Fibroblast of skin of left quadriceps (primary cell): Measurements from ENCODE around the gene RAB15.
A peak's percentile ranks its signal among the peaks of the same experiment; 100 is the strongest.
"Not testable (repeated sequence)": the region's sequence is repeated elsewhere in the genome, so short reads cannot be mapped to it uniquely, and the experiment has no call there.

Source experiments
- DNase-seq, 2 experiments: peaks; one replicate each; pipeline ENCODE4 v3.0.0-alpha.2; 2013; ENCODE audit warnings: low read depth in 2 of 2

RAB15 gene

GRCh38 chr14:64937821-64938193 lies 34.3 kb downstream of the RAB15 start:
- DNase-seq = no peak

GRCh38 chr14:64937171-64937820 lies 34.8 kb downstream of the RAB15 start:
- no peak for DNase-seq

GRCh38 chr14:64935508-64935907 lies 36.6 kb downstream of the RAB15 start:
- no peak for DNase-seq

GRCh38 chr14:64934338-64934929 lies 37.7 kb downstream of the RAB15 start:
- no peak for DNase-seq

GRCh38 chr14:64932231-64932630 lies 39.9 kb downstream of the RAB15 start:
- DNase-seq = no peak

GRCh38 chr14:64931123-64931522 lies 41.0 kb downstream of the RAB15 start:
- DNase-seq = no peak

- DNase-seq = no peak
These were observed 41.9 kb downstream of the RAB15 start for GRCh38 chr14:64930085-64930843.

- no peak for DNase-seq
These were observed 43.1 kb downstream of the RAB15 start for GRCh38 chr14:64929014-64929359.

- no peak for DNase-seq
These were observed 43.7 kb downstream of the RAB15 start for GRCh38 chr14:64928239-64929013.

GRCh38 chr14:64927031-64927430 lies 45.1 kb downstream of the RAB15 start:
- no peak for DNase-seq

- no peak for DNase-seq
These were observed 45.6 kb downstream of the RAB15 start for GRCh38 chr14:64926398-64926995.

GRCh38 chr14:64923015-64923414 lies 49.1 kb downstream of the RAB15 start:
- DNase-seq = no peak

GRCh38 chr14:64920465-64920864 lies 51.7 kb downstream of the RAB15 start:
- no peak for DNase-seq

GRCh38 chr14:64919618-64920017 lies 52.5 kb downstream of the RAB15 start:
- no peak for DNase-seq

- DNase-seq = no peak
These were observed 52.9 kb downstream of the RAB15 start for GRCh38 chr14:64919215-64919614.

GRCh38 chr14:64918216-64918615 lies 53.9 kb downstream of the RAB15 start:
- DNase-seq = no peak

- no peak for DNase-seq
These were observed 56.3 kb downstream of the RAB15 start for GRCh38 chr14:64915797-64916196.

GRCh38 chr14:64915029-64915424 lies 57.1 kb downstream of the RAB15 start:
- DNase-seq = no peak

- peak; percentile 94 for DNase-seq
These were observed 57.7 kb downstream of the RAB15 start, which contains the start of gene CHURC1 for GRCh38 chr14:64914237-64915028. TSS of gene CHURC1 (plus strand) at chr14:64914455. CDS start at chr14:64914496, 41 bp downstream.

GRCh38 chr14:64913477-64913876 lies 58.7 kb downstream of the RAB15 start:
- DNase-seq = not testable (repeated sequence)

GRCh38 chr14:64912261-64912660 lies 59.9 kb downstream of the RAB15 start:
- no peak for DNase-seq
